ENCODE results near the gene TNRC18.

Gene TNRC18

GRCh38 chr7:5450549-5451327, 27.1 kb upstream of the TNRC18 start (continued):
- TF ChIP-seq YY2 (tag by site-specific recombination; IDR thresholded peaks at IDR 0.05) (no peak), ZNF10 (tag by site-specific recombination; IDR thresholded peaks at IDR 0.05) (no peak), ZNF132 (tag by site-specific recombination; IDR thresholded peaks at IDR 0.05; ENCODE audit: borderline replicate concordance) (no peak), ZNF670 (tag by site-specific recombination; IDR thresholded peaks at IDR 0.05; ENCODE audit: low read depth) (no peak), HOXD13 (CRISPR knock-in tag; IDR thresholded peaks at IDR 0.05; ENCODE audit: borderline replicate concordance) (no peak), ZNF701 (tag by site-specific recombination; IDR thresholded peaks at IDR 0.05) (no peak), ZBTB8A (tag by site-specific recombination; IDR thresholded peaks at IDR 0.05) (no peak; the same call in 1 of the 2 replicates), ZNF16 (tag by site-specific recombination; IDR thresholded peaks at IDR 0.05; ENCODE audit: low read depth) (no peak), ZNF366 (tag by site-specific recombination; conservative IDR thresholded peaks at IDR 0.05) (no peak), ZNF777 (tag by site-specific recombination; IDR thresholded peaks at IDR 0.05; ENCODE audit: borderline replicate concordance) (no peak), ZSCAN16 (tag by site-specific recombination; IDR thresholded peaks at IDR 0.05) (no peak), ZNF19 (tag by site-specific recombination; IDR thresholded peaks at IDR 0.05; ENCODE audit: low read depth) (no peak), EGR2 (tag by site-specific recombination; IDR thresholded peaks at IDR 0.05; ENCODE audit: low read depth) (peak; percentile 37; the same call in 1 of the 2 replicates), KLF16 (tag by site-specific recombination; IDR thresholded peaks at IDR 0.05) (no peak), ZNF837 (tag by site-specific recombination; IDR thresholded peaks at IDR 0.05) (no peak), KLF9 (tag by site-specific recombination; IDR thresholded peaks at IDR 0.05; ENCODE audit: low read depth) (no peak), KLF7 (tag by site-specific recombination; IDR thresholded peaks at IDR 0.05; ENCODE audit: borderline replicate concordance) (no peak), ZNF133 (tag by site-specific recombination; IDR thresholded peaks at IDR 0.05) (no peak), ZNF585B (tag by site-specific recombination; IDR thresholded peaks at IDR 0.05) (no peak), ZNF292 (tag by site-specific recombination; IDR thresholded peaks at IDR 0.05; ENCODE audit: borderline replicate concordance, low read depth) (no peak), GLIS1 (tag by site-specific recombination; IDR thresholded peaks at IDR 0.05) (peak; percentile 72), KLF1 (tag by site-specific recombination; IDR thresholded peaks at IDR 0.05) (no peak), ZBTB17 (tag by site-specific recombination; IDR thresholded peaks at IDR 0.05) (no peak), KLF8 (tag by site-specific recombination; IDR thresholded peaks at IDR 0.05) (no peak), SP3 (tag by site-specific recombination; IDR thresholded peaks at IDR 0.05) (no peak), MZF1 (tag by site-specific recombination; IDR thresholded peaks at IDR 0.05; ENCODE audit: borderline replicate concordance) (no peak)
- TF ChIP-seq, protein P1, sequence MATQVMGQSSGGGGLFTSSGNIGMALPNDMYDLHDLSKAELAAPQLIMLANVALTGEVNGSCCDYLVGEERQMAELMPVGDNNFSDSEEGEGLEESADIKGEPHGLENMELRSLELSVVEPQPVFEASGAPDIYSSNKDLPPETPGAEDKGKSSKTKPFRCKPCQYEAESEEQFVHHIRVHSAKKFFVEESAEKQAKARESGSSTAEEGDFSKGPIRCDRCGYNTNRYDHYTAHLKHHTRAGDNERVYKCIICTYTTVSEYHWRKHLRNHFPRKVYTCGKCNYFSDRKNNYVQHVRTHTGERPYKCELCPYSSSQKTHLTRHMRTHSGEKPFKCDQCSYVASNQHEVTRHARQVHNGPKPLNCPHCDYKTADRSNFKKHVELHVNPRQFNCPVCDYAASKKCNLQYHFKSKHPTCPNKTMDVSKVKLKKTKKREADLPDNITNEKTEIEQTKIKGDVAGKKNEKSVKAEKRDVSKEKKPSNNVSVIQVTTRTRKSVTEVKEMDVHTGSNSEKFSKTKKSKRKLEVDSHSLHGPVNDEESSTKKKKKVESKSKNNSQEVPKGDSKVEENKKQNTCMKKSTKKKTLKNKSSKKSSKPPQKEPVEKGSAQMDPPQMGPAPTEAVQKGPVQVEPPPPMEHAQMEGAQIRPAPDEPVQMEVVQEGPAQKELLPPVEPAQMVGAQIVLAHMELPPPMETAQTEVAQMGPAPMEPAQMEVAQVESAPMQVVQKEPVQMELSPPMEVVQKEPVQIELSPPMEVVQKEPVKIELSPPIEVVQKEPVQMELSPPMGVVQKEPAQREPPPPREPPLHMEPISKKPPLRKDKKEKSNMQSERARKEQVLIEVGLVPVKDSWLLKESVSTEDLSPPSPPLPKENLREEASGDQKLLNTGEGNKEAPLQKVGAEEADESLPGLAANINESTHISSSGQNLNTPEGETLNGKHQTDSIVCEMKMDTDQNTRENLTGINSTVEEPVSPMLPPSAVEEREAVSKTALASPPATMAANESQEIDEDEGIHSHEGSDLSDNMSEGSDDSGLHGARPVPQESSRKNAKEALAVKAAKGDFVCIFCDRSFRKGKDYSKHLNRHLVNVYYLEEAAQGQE (tag by site-specific recombination; IDR thresholded peaks at IDR 0.05) = no peak
- TF ChIP-seq, protein P2, sequence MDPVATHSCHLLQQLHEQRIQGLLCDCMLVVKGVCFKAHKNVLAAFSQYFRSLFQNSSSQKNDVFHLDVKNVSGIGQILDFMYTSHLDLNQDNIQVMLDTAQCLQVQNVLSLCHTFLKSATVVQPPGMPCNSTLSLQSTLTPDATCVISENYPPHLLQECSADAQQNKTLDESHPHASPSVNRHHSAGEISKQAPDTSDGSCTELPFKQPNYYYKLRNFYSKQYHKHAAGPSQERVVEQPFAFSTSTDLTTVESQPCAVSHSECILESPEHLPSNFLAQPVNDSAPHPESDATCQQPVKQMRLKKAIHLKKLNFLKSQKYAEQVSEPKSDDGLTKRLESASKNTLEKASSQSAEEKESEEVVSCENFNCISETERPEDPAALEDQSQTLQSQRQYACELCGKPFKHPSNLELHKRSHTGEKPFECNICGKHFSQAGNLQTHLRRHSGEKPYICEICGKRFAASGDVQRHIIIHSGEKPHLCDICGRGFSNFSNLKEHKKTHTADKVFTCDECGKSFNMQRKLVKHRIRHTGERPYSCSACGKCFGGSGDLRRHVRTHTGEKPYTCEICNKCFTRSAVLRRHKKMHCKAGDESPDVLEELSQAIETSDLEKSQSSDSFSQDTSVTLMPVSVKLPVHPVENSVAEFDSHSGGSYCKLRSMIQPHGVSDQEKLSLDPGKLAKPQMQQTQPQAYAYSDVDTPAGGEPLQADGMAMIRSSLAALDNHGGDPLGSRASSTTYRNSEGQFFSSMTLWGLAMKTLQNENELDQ (tag by site-specific recombination; IDR thresholded peaks at IDR 0.05; ENCODE audit: low read depth) = no peak
- TF ChIP-seq, protein P3, sequence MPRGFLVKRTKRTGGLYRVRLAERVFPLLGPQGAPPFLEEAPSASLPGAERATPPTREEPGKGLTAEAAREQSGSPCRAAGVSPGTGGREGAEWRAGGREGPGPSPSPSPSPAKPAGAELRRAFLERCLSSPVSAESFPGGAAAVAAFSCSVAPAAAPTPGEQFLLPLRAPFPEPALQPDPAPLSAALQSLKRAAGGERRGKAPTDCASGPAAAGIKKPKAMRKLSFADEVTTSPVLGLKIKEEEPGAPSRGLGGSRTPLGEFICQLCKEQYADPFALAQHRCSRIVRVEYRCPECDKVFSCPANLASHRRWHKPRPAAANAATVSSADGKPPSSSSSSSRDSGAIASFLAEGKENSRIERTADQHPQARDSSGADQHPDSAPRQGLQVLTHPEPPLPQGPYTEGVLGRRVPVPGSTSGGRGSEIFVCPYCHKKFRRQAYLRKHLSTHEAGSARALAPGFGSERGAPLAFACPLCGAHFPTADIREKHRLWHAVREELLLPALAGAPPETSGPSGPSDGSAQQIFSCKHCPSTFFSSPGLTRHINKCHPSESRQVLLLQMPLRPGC (tag by site-specific recombination; IDR thresholded peaks at IDR 0.05) = no peak
- TF ChIP-seq, protein P4, sequence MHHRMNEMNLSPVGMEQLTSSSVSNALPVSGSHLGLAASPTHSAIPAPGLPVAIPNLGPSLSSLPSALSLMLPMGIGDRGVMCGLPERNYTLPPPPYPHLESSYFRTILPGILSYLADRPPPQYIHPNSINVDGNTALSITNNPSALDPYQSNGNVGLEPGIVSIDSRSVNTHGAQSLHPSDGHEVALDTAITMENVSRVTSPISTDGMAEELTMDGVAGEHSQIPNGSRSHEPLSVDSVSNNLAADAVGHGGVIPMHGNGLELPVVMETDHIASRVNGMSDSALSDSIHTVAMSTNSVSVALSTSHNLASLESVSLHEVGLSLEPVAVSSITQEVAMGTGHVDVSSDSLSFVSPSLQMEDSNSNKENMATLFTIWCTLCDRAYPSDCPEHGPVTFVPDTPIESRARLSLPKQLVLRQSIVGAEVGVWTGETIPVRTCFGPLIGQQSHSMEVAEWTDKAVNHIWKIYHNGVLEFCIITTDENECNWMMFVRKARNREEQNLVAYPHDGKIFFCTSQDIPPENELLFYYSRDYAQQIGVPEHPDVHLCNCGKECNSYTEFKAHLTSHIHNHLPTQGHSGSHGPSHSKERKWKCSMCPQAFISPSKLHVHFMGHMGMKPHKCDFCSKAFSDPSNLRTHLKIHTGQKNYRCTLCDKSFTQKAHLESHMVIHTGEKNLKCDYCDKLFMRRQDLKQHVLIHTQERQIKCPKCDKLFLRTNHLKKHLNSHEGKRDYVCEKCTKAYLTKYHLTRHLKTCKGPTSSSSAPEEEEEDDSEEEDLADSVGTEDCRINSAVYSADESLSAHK (tag by site-specific recombination; IDR thresholded peaks at IDR 0.05) = no peak

All from HEK293 (cell line).